IMR-90 (cell line): ENCODE measurements around the gene NCOR1. TPM values are rescaled to one million over a fixed set of nuclear protein-coding genes. Genes with fewer than 3 reads are reported as not detected.

ENCODE experiments used
- ATAC-seq: fragments of 200-7000 bp; cut with Tn5 transposase; 2 replicates; pipeline ENCODE4 v1.9.1; 2020; ENCODE audit warnings: low read depth, mild to moderate bottlenecking, moderate library complexity
- BruUV-seq: library from RNA; stranded (reverse); fragments of 400-500 nt; replicated peaks from 2 replicates; lab custom pipeline; 2021; lab: Mats Ljungman, UMichigan
- CTCF ChIA-PET: fragments of 300-600 bp; formaldehyde crosslinking; extraction: SDS; loops from one replicate; lab custom pipeline; 2021; ENCODE audit warnings: antibody characterized with exemption; lab: Yijun Ruan, JAX
- POLR2A ChIA-PET: fragments of 300-600 bp; sonication (Branson Sonifier 250); formaldehyde crosslinking; loops from one replicate; lab custom pipeline; 2022; ENCODE audit warnings: antibody characterized with exemption; ENCODE audit not compliant: unreplicated experiment; lab: Charles Lee
- DNase-seq: peaks from one replicate; pipeline ENCODE4 v3.0.0; 2013
- H2AFZ ChIP-seq: replicated peaks from 2 replicates; pipeline ENCODE3; 2013; ENCODE audit warnings: low read length, mild to moderate bottlenecking; ENCODE audit not compliant: poor library complexity
- H2AK5ac ChIP-seq: 2 replicates; pipeline ENCODE4 v1.6.1; 2013; ENCODE audit warnings: low read depth, low read length, inconsistent platforms
- H2AK9ac ChIP-seq: replicated peaks from 2 replicates; pipeline ENCODE3; 2013; ENCODE audit warnings: mild to moderate bottlenecking, low read depth, low read length, moderate library complexity; ENCODE audit not compliant: poor library complexity
- H2BK120ac ChIP-seq: 2 replicates; pipeline ENCODE4 v1.6.1; 2013; ENCODE audit warnings: low read depth, low read length, inconsistent platforms
- H2BK15ac ChIP-seq: 3 replicates; pipeline ENCODE4 v1.6.1; 2013; ENCODE audit warnings: low read depth, low read length, inconsistent platforms
- H2BK20ac ChIP-seq: 2 replicates; pipeline ENCODE4 v1.6.1; 2013; ENCODE audit warnings: low read depth, mild to moderate bottlenecking, inconsistent platforms, low read length, moderate library complexity
- H2BK5ac ChIP-seq: 2 replicates; pipeline ENCODE4 v1.6.1; 2013; ENCODE audit warnings: mild to moderate bottlenecking, low read depth, low read length, inconsistent platforms; ENCODE audit not compliant: poor library complexity, severe bottlenecking
- H3K14ac ChIP-seq: replicated peaks from 2 replicates; pipeline ENCODE4 v1.6.1; 2013; ENCODE audit warnings: low read depth, low read length, inconsistent platforms
- H3K18ac ChIP-seq: 2 replicates; pipeline ENCODE4 v1.6.1; 2013; ENCODE audit warnings: low read depth, low read length, control low read depth
- H3K23ac ChIP-seq: 2 replicates; pipeline ENCODE4 v1.6.1; 2013; ENCODE audit warnings: low read depth, low read length, inconsistent platforms
- H3K27ac ChIP-seq: 2 replicates; pipeline ENCODE4 v1.5.1; 2013; ENCODE audit warnings: mild to moderate bottlenecking, control low read depth, low read length; ENCODE audit not compliant: insufficient read depth
- H3K27me3 ChIP-seq: 2 replicates; pipeline ENCODE4 v1.6.1; 2013; ENCODE audit warnings: low read length; ENCODE audit not compliant: control insufficient read depth, insufficient read depth
- H3K36me3 ChIP-seq: 2 replicates; pipeline ENCODE4 v1.6.1; 2013; ENCODE audit warnings: low read length, mixed read lengths; ENCODE audit not compliant: control insufficient read depth, insufficient read depth
- H3K4ac ChIP-seq: 2 replicates; pipeline ENCODE4 v1.6.1; 2013; ENCODE audit warnings: low read depth, low read length, inconsistent platforms
- H3K4me1 ChIP-seq: 2 replicates; pipeline ENCODE4 v1.6.1; 2013; ENCODE audit warnings: low read length, mixed read lengths; ENCODE audit not compliant: control insufficient read depth, insufficient read depth
- H3K4me2 ChIP-seq: 2 replicates; pipeline ENCODE4 v1.6.1; 2013; ENCODE audit warnings: low read depth, mild to moderate bottlenecking, control low read depth, low read length, moderate library complexity
- H3K4me3 ChIP-seq: 2 replicates; pipeline ENCODE4 v1.5.1; 2013; ENCODE audit warnings: low read depth, mild to moderate bottlenecking, control low read depth, low read length, moderate library complexity; ENCODE audit not compliant: insufficient read depth
- H3K56ac ChIP-seq: 2 replicates; pipeline ENCODE4 v1.6.1; 2013; ENCODE audit warnings: low read length, inconsistent platforms; ENCODE audit not compliant: insufficient read depth; ENCODE audit errors: extremely low read depth
- H3K79me1 ChIP-seq, 2 experiments: 2 replicates each; pipeline ENCODE4 v1.6.1; 2013; ENCODE audit warnings: low read length in 2 of 2, inconsistent platforms in 1 of 2, low read depth in 1 of 2
- H3K9ac ChIP-seq: 2 replicates; pipeline ENCODE4 v1.6.1; 2013; ENCODE audit warnings: low read depth, low read length, control low read depth
- H3K9me1 ChIP-seq: 2 replicates; pipeline ENCODE4 v1.6.1; 2013; ENCODE audit warnings: low read length, inconsistent platforms; ENCODE audit not compliant: insufficient read depth
- H3K9me3 ChIP-seq: 2 replicates; pipeline ENCODE4 v1.6.1; 2013; ENCODE audit warnings: low read length; ENCODE audit not compliant: control insufficient read depth, insufficient read depth
- H4K20me1 ChIP-seq: 2 replicates; pipeline ENCODE4 v1.6.1; 2013; ENCODE audit warnings: low read length, inconsistent platforms; ENCODE audit not compliant: insufficient read depth
- H4K5ac ChIP-seq: 2 replicates; pipeline ENCODE4 v1.6.1; 2013; ENCODE audit warnings: mild to moderate bottlenecking, low read depth, low read length, control low read depth
- H4K8ac ChIP-seq, 2 experiments: 2 replicates each; pipeline ENCODE4 v1.6.1; 2013; ENCODE audit warnings: low read depth in 2 of 2, low read length in 2 of 2, control low read depth in 1 of 2, inconsistent platforms in 1 of 2
- H4K91ac ChIP-seq: 2 replicates; pipeline ENCODE4 v1.6.1; 2013; ENCODE audit warnings: low read depth, low read length, inconsistent platforms; ENCODE audit not compliant: insufficient read depth
- BHLHE40 ChIP-seq: fragments of 150-350 bp; IDR thresholded peaks from 2 replicates; pipeline ENCODE4 v1.6.1; 2016; ENCODE audit warnings: mild to moderate bottlenecking, low read depth, low read length
- CEBPB ChIP-seq: IDR thresholded peaks from 2 replicates; pipeline ENCODE4 v1.6.1; 2012; ENCODE audit warnings: low read depth, low read length, improper control_type of control experiment
- FOS ChIP-seq: fragments of 150-350 bp; IDR thresholded peaks from 2 replicates; pipeline ENCODE4 v1.6.1; 2016; ENCODE audit warnings: low read depth, low read length
- RAD21 ChIP-seq: IDR thresholded peaks from 2 replicates; pipeline ENCODE4 v1.6.1; 2012; ENCODE audit warnings: low read length, improper control_type of control experiment
- WGBS, 2 experiments: methylation state at CpG; one replicate each; pipeline versions ENCODE4 v1.1.5 to v1.1.7; 2013; ENCODE audit warnings: missing lambda C conversion rate in 2 of 2; ENCODE audit not compliant: insufficient read length in 1 of 2; ENCODE audit errors: extremely low coverage in 2 of 2; 5-methylcytosine and 5-hydroxymethylcytosine counted together
- dilution Hi-C: fragments of 300-500 bp; cut with HindIII; formaldehyde crosslinking; loops from one replicate; pipeline ENCODE4 v1.14.3; 2018; ENCODE audit warnings: low sequenced_read_pairs; ENCODE audit not compliant: unreplicated experiment
- in situ Hi-C: fragments of 300-500 bp; cut with MboI; formaldehyde crosslinking; loops from 3 replicates; pipeline ENCODE4 v1.14.3; 2019; ENCODE audit warnings: low sequenced_read_pairs, inconsistent platforms, mixed read lengths
- intact Hi-C: fragments of 100-400 bp; cut with micrococcal nuclease; formaldehyde crosslinking; loops from 2 replicates; pipeline ENCODE4 v1.10.0; 2022
- polyA plus RNA-seq, 3 experiments: library from polyadenylated mRNA; depleted of rRNA; stranded (reverse); fragments of >200 nt; gene quantifications; 2 replicates each; pipeline ENCODE4 v1.2.3, GENCODE V29; 2012; ENCODE audit warnings: low replicate concordance in 1 of 3
- total RNA-seq: library from RNA; depleted of rRNA; stranded (reverse); fragments of >200 nt; gene quantifications from 2 replicates; pipeline ENCODE4 v1.2.3, GENCODE V29; 2012

The NCOR1 gene
- total and polyA plus RNA-seq, 2 of the 4 experiments (the other 2 are of a cell fraction) = 54.5 to 80.3 TPM

DNA sequence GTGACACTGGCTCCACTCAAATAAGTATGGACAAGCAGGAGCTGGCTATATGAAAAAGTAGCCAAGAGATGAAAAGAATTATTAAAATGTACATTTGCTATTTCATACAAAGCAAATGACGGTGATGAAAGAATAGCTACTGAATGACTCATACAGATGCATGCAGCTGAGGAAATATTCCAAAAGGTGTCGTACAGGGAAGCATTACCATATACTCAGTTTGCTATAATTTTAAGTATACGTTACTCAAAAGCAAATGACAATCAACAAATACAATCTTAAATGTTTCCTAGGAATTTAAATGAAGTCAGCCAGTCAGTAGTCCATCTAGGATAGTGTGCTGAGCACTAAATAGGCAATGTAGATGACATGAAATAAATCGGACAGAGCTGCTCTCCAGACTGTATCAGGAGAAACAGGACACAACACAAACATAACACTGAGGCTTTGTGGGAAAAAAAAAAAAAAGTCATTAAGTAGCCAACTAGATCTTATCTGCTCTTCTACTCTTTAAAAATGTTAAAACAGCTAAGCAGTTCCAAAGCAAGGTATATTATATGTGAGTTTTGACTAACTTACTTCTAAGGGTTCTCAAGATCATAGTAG is 65.0 kb downstream of the NCOR1 start:
- no peak overlapping the region for H2BK15ac ChIP-seq
- H4K5ac ChIP-seq = no peak overlapping the region
- DNase-seq = peak; percentile 80
- WGBS, 2 experiments = no CpG with 5 or more reads among the region's 4 CpGs
- H2BK20ac ChIP-seq = no peak overlapping the region
- intact Hi-C loops (no loop called here), dilution Hi-C loops (no loop called here), in situ Hi-C loops (no loop called here)
- no TSS peak for BruUV-seq
- H3K27me3 ChIP-seq = no peaks in the 10 kb centered on the region
- H3K18ac ChIP-seq = no peak overlapping the region
- no peak overlapping the region for H2BK120ac ChIP-seq
- H4K20me1 ChIP-seq = no peaks in the 10 kb centered on the region
- H3K56ac ChIP-seq = no peak overlapping the region
- H3K79me1 ChIP-seq = peaks cover 12 to 19% of the 10 kb centered on the region in 2 experiments; a peak in 3 of 4 replicates
- no peak overlapping the region for H3K23ac ChIP-seq
- H3K9me3 ChIP-seq = no peaks in the 10 kb centered on the region
- no peaks in the 10 kb centered on the region for H3K4me1 ChIP-seq
- no peak overlapping the region for H2AK9ac ChIP-seq
- ATAC-seq = peak; percentile 60
- H4K8ac ChIP-seq = no peak overlapping the region
- no peak overlapping the region for H3K9ac ChIP-seq
- H2AFZ ChIP-seq = no peak overlapping the region
- peaks cover 7% of the 10 kb centered on the region; the same call in 1 of the 2 replicates for H3K9me1 ChIP-seq
- no peak overlapping the region for H4K91ac ChIP-seq
- ChIA-PET CTCF (interaction anchor here (0.7 kb wide), 1 partner anchor 452 kb away, joined by 3 read pairs; no protein-coding TSS in a partner anchor), POLR2A (no interaction called here)
- H2BK5ac ChIP-seq = peak overlapping the region; percentile 55
- no peak overlapping the region for H3K27ac ChIP-seq
- H3K36me3 ChIP-seq = peaks cover 27% of the 10 kb centered on the region
- no peak overlapping the region for H3K14ac ChIP-seq
- H2AK5ac ChIP-seq = no peak overlapping the region
- 0 out of 2 replicates have a peak, but pooled peaks have one; percentile 38 for TF ChIP-seq BHLHE40
- no peak for TF ChIP-seq RAD21
- peak; percentile 64; the same call in 1 of the 2 replicates for TF ChIP-seq CEBPB
- TF ChIP-seq FOS = peak; percentile 51; the same call in 1 of the 2 replicates
- H3K4ac ChIP-seq = no peak overlapping the region
- H3K4me3 ChIP-seq = no peak overlapping the region
- peak overlapping the region; percentile 41; the same call in 1 of the 2 replicates for H3K4me2 ChIP-seq
